ENCODE data around the gene ADAMTS17. TPM values are rescaled to one million over a fixed set of nuclear protein-coding genes. Genes with fewer than 3 reads are reported as not detected.
"Not testable (repeated sequence)": the region's sequence is repeated elsewhere in the genome, so short reads cannot be mapped to it uniquely, and the experiment has no call there.

ADAMTS17 gene
- total RNA-seq, 4 donors from 2014 or later, result 6.0 to 17.6 (median 8.2) TPM

DNA sequence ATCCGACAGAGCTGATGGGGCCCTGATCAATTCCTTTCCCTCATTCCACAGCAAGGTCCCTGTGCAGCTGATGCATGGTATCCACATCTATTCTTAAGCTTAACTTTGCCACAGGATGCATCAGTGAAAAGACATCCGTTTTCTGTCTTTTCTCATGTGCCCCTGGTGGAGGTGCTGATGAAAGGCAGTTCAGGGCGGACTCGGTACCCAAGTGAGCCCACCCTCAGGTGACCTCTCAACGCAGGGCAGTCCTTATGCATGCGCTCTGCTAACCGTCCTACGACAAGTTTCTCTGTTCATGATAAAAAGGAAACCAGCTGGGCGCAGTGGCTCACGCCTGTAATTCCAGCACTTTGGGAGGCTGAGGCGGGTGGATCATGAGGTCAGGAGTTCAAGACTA is 251.4 kb downstream of the ADAMTS17 start:
- Histone ChIP-seq H3K4me1 (no peaks in the 10 kb centered on the region), H3K36me3 (no peaks in the 10 kb centered on the region), H3K27ac (no peak overlapping the region), H3K4me3 (no peak overlapping the region), H3K27me3 (no peaks in the 10 kb centered on the region), H3K9me3 (no peaks in the 10 kb centered on the region)
- TF ChIP-seq POLR2A (IDR thresholded peaks at IDR 0.05), result no peak
- no peak for TF ChIP-seq POLR2AphosphoS5 (IDR thresholded peaks at IDR 0.05)
- TF ChIP-seq EP300 (IDR thresholded peaks at IDR 0.05; ENCODE audit: low read depth), result no peak
- TF ChIP-seq, protein P1, sequence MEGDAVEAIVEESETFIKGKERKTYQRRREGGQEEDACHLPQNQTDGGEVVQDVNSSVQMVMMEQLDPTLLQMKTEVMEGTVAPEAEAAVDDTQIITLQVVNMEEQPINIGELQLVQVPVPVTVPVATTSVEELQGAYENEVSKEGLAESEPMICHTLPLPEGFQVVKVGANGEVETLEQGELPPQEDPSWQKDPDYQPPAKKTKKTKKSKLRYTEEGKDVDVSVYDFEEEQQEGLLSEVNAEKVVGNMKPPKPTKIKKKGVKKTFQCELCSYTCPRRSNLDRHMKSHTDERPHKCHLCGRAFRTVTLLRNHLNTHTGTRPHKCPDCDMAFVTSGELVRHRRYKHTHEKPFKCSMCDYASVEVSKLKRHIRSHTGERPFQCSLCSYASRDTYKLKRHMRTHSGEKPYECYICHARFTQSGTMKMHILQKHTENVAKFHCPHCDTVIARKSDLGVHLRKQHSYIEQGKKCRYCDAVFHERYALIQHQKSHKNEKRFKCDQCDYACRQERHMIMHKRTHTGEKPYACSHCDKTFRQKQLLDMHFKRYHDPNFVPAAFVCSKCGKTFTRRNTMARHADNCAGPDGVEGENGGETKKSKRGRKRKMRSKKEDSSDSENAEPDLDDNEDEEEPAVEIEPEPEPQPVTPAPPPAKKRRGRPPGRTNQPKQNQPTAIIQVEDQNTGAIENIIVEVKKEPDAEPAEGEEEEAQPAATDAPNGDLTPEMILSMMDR (IDR thresholded peaks at IDR 0.05), result no peak
- DNase-seq, result no peak
- intact Hi-C loops (cut with DNase I; ENCODE audit: low total_unique reads), result no loop called here
- WGBS, 2 donors (ENCODE audit: low coverage in 1 of 2), result 67 to 95% methylated on average over 1 to 11 of the region's 11 CpGs
- in situ Hi-C loops (cut with MboI; ENCODE audit: low pct_ligation_motif_present in 1 of 4, low pct_unique_long_range_greater_than_20kb in 1 of 4, low sequenced_read_pairs in 3 of 4), result loop anchor here in 1 of 4 donors (5.0 kb wide), 1 partner anchor 62 kb away; no protein-coding TSS in a partner anchor

- H3K27ac ChIP-seq; DNase-seq; intact Hi-C loops (cut with DNase I; ENCODE audit: low total_unique reads); H3K36me3 ChIP-seq; H3K4me1 ChIP-seq; H3K9me3 ChIP-seq; in situ Hi-C loops (cut with MboI; ENCODE audit: low pct_ligation_motif_present in 1 of 4, low pct_unique_long_range_greater_than_20kb in 1 of 4, low sequenced_read_pairs in 3 of 4); H3K27me3 ChIP-seq; H3K4me3 ChIP-seq: not testable (repeated sequence)
- WGBS, 2 donors (ENCODE audit: low coverage in 1 of 2), result 84 to 95% methylated on average over 7 to 17 of the region's 17 CpGs
These were observed 257.5 kb downstream of the ADAMTS17 start for GRCh38 chr15:100084042-100084821.

DNA sequence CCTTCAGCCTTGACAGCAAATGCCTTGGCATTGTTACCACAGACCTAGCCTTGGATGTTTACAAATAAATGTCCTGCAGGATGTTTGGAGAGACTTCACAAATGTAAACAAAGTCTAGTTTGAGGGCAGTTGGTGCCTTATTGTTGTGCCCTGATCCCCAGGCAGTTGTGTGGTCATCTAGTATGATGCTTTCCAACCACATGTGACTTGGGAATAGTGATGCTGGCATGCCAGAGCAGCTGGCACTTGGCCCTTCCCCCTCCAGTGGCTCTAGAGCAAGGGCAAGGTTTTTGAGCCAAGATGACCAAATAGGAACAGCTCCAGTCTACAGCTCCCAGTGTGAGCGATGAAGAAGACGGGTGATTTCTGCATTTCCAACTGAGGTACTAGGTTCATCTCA is 258.2 kb downstream of the ADAMTS17 start:
- no peaks in the 10 kb centered on the region for H3K4me1 ChIP-seq
- no peak overlapping the region for H3K4me3 ChIP-seq
- no peaks in the 10 kb centered on the region for H3K27me3 ChIP-seq
- in situ Hi-C loops (cut with MboI; ENCODE audit: low pct_ligation_motif_present in 1 of 4, low pct_unique_long_range_greater_than_20kb in 1 of 4, low sequenced_read_pairs in 3 of 4) (no loop called here), intact Hi-C loops (cut with DNase I; ENCODE audit: low total_unique reads) (no loop called here)
- no peak overlapping the region for H3K27ac ChIP-seq
- TF ChIP-seq POLR2AphosphoS5 (IDR thresholded peaks at IDR 0.05) (no peak), POLR2A (IDR thresholded peaks at IDR 0.05) (no peak), EP300 (IDR thresholded peaks at IDR 0.05; ENCODE audit: low read depth) (no peak)
- TF ChIP-seq, protein P1 (IDR thresholded peaks at IDR 0.05), result no peak
- H3K36me3 ChIP-seq, result no peaks in the 10 kb centered on the region
- no peaks in the 10 kb centered on the region for H3K9me3 ChIP-seq
- 93% methylated on average over 2 of the region's 2 CpGs; no CpG with 5 or more reads in 1 of the 2 donors for WGBS, 2 donors (ENCODE audit: low coverage in 1 of 2)
- DNase-seq, result no peak

DNA sequence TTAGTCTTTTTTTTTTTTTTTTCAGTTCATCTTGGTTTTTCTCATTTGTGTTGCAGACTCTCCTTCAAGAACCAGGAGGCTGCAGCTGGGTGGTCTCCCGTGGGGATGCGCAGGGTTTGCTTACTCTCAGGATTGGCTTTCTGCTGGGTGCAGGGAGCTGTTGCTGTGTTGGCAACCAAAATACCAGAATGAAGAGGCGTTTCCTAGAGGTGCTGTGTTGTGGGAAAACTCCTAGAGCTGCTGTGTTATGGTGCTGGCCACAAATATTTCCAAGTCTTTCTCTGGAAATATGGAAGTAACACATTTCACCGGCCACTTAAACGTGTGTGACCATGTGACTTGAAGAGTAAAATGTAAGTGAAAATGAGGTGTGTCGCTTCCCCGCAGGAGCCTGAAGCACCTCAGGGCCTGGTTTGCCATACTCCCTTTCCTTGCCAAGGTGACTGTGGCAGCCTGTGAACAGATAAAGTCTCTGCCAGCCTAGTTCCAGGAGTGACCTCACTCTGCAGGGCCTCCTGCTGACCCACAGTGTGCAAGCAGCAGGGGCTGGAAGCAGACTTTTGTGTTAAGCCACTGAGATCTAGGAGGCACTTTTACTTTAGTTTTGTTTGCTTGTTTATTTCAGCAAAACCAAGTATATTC is 258.9 kb downstream of the ADAMTS17 start:
- no peak for TF ChIP-seq POLR2AphosphoS5 (IDR thresholded peaks at IDR 0.05)
- TF ChIP-seq EP300 (IDR thresholded peaks at IDR 0.05; ENCODE audit: low read depth), result no peak
- no peak for TF ChIP-seq POLR2A (IDR thresholded peaks at IDR 0.05)
- TF ChIP-seq, protein P1 (IDR thresholded peaks at IDR 0.05), result no peak
- DNase-seq, result no peak
- Histone ChIP-seq H3K36me3 (no peaks in the 10 kb centered on the region), H3K27ac (no peak overlapping the region), H3K4me1 (no peaks in the 10 kb centered on the region), H3K27me3 (no peaks in the 10 kb centered on the region), H3K9me3 (no peaks in the 10 kb centered on the region), H3K4me3 (no peak overlapping the region)
- in situ Hi-C loops (cut with MboI; ENCODE audit: low pct_ligation_motif_present in 1 of 4, low pct_unique_long_range_greater_than_20kb in 1 of 4, low sequenced_read_pairs in 3 of 4), result no loop called here
- WGBS, 2 donors (ENCODE audit: low coverage in 1 of 2), result 79 to 92% methylated on average over 2 to 7 of the region's 7 CpGs
- intact Hi-C loops (cut with DNase I; ENCODE audit: low total_unique reads), result no loop called here
